ENCODE results near the gene ZFYVE27. TPM values are rescaled to one million over a fixed set of nuclear protein-coding genes. Genes with fewer than 3 reads are reported as not detected.

The ZFYVE27 gene
- total RNA-seq, 1 donor from 2014 or later, result 19.8 TPM

Other genes starting within 250 kb of the ZFYVE27 start
- gene MMS19, start 238.7 kb upstream of the ZFYVE27 start, total RNA-seq, result 46.7 TPM
- 25.5 TPM for gene UBTD1, start 238.2 kb upstream of the ZFYVE27 start, total RNA-seq
- 138 TPM for gene ANKRD2, start 164.3 kb upstream of the ZFYVE27 start, total RNA-seq
- gene HOGA1, start 152.7 kb upstream of the ZFYVE27 start, total RNA-seq, result 20.4 TPM
- gene C10orf62, start 147.4 kb upstream of the ZFYVE27 start, total RNA-seq, result 0.51 TPM
- 17.7 TPM for gene MORN4, start 103.6 kb upstream of the ZFYVE27 start, total RNA-seq
- 18.0 TPM for gene PI4K2A, start 96.5 kb upstream of the ZFYVE27 start, total RNA-seq
- 6.3 TPM for gene AVPI1, start 49.9 kb upstream of the ZFYVE27 start, total RNA-seq
- gene MARVELD1, start 23.4 kb upstream of the ZFYVE27 start, total RNA-seq, result 8.6 TPM
- gene SFRP5, start 34.9 kb downstream of the ZFYVE27 start, total RNA-seq, result 3.2 TPM
- gene GOLGA7B, start 112.7 kb downstream of the ZFYVE27 start, total RNA-seq, result 0.54 TPM

Measured in cardiac septum (tissue), 1 donor.